HepG2 (cell line): ENCODE measurements around the gene SRCAP. TPM values are rescaled to one million over a fixed set of nuclear protein-coding genes. Genes with fewer than 3 reads are reported as not detected.

Source experiments
- CENPX ChIP-seq: sonication (generic); formaldehyde crosslinking; IDR thresholded peaks from 2 replicates; pipeline ENCODE4 v1.9.0; 2021; ENCODE audit warnings: mild to moderate bottlenecking, missing genetic modification reagents, moderate library complexity
- FLYWCH1 ChIP-seq: sonication (generic); formaldehyde crosslinking; IDR thresholded peaks from 2 replicates; pipeline ENCODE4 v1.8.1; 2023; ENCODE audit warnings: mild to moderate bottlenecking, missing genetic modification reagents
- HNRNPK ChIP-seq: fragments of 200-400 bp; formaldehyde crosslinking; IDR thresholded peaks from 2 replicates; pipeline ENCODE4 v1.6.1; 2018; ENCODE audit warnings: low read length, low read depth, moderate library complexity, mild to moderate bottlenecking; ENCODE audit not compliant: poor library complexity, severe bottlenecking
- IKZF4 ChIP-seq: sonication (generic); formaldehyde crosslinking; IDR thresholded peaks from 2 replicates; pipeline ENCODE4 v1.5.1; 2020; ENCODE audit warnings: borderline replicate concordance, mild to moderate bottlenecking, low read depth, missing genetic modification reagents; ENCODE audit errors: not compliant biosample characterization
- JUNB ChIP-seq: sonication (generic); formaldehyde crosslinking; IDR thresholded peaks from 2 replicates; pipeline ENCODE4 v1.8.0; 2022; ENCODE audit warnings: missing genetic modification reagents, mild to moderate bottlenecking, borderline replicate concordance
- MBD4 ChIP-seq: IDR thresholded peaks from 2 replicates; pipeline ENCODE4 v1.6.1; 2012; ENCODE audit warnings: low read length, inconsistent platforms, borderline replicate concordance
- RCOR2 ChIP-seq: IDR thresholded peaks from 2 replicates; pipeline ENCODE4 v1.6.1; 2016; ENCODE audit warnings: missing biosample characterization, missing genetic modification reagents
- TCF7 ChIP-seq: sonication (generic); IDR thresholded peaks from 2 replicates; pipeline ENCODE4 v1.6.1; 2016; ENCODE audit warnings: antibody characterized with exemption, low read depth
- TSC22D2 ChIP-seq: sonication (generic); formaldehyde crosslinking; IDR thresholded peaks from 2 replicates; pipeline ENCODE4 v1.5.1; 2020; ENCODE audit warnings: missing genetic modification reagents, mild to moderate bottlenecking, borderline replicate concordance
- ZNF124 ChIP-seq: sonication (generic); formaldehyde crosslinking; IDR thresholded peaks from 2 replicates; pipeline ENCODE4 v1.4.0; 2020; ENCODE audit warnings: missing genetic modification reagents
- ZNF136 ChIP-seq: sonication (generic); formaldehyde crosslinking; IDR thresholded peaks from 2 replicates; pipeline ENCODE4 v1.8.1; 2022; ENCODE audit warnings: low read depth, mild to moderate bottlenecking, moderate library complexity, missing genetic modification reagents
- ZNF549 ChIP-seq: sonication (generic); formaldehyde crosslinking; IDR thresholded peaks from 2 replicates; pipeline ENCODE4 v1.5.0; 2020; ENCODE audit warnings: missing genetic modification reagents
- ZNF552 ChIP-seq: sonication (generic); formaldehyde crosslinking; IDR thresholded peaks from 2 replicates; pipeline ENCODE4 v1.9.0; 2022; ENCODE audit warnings: missing genetic modification reagents, mild to moderate bottlenecking, borderline replicate concordance
- ZNF670 ChIP-seq: sonication (generic); formaldehyde crosslinking; IDR thresholded peaks from 2 replicates; pipeline ENCODE4 v1.8.0; 2022; ENCODE audit warnings: mild to moderate bottlenecking, missing genetic modification reagents, borderline replicate concordance
- ZNF672 ChIP-seq: sonication (generic); formaldehyde crosslinking; IDR thresholded peaks from 2 replicates; pipeline ENCODE4 v1.8.1; 2022; ENCODE audit warnings: missing genetic modification reagents
- polyA plus RNA-seq, 8 experiments: library from polyadenylated mRNA; depleted of rRNA in 3 of 8; stranded (reverse) in 7 of 8; unstranded in 1 of 8; fragments of >200 nt; fragmentation: Illumina TruSeq in 4 of 8; extraction: Trizol in 4 of 8; gene quantifications; 2 replicates each; pipeline versions ENCODE4 v1.2.1 to v1.2.3, GENCODE V29; 2011 to 2016; ENCODE audit warnings: low read depth in 4 of 8, missing spikeins in 1 of 8, mixed read lengths in 1 of 8; ENCODE audit not compliant: insufficient read depth in 1 of 8
- total RNA-seq, 5 experiments: library from RNA; depleted of rRNA; stranded (reverse); fragments of >200 nt; fragmentation: Illumina TruSeq; extraction: Trizol; gene quantifications; 2 replicates each; pipeline ENCODE4 v1.2.3, GENCODE V29; 2016; ENCODE audit warnings: low read depth in 1 of 5
- TF ChIP-seq, protein P1 (sequence below): sonication (generic); formaldehyde crosslinking; IDR thresholded peaks from 2 replicates; pipeline ENCODE4 v1.5.0; 2020; ENCODE audit warnings: mild to moderate bottlenecking, missing genetic modification reagents
- TF ChIP-seq, protein P2 (sequence below): sonication (generic); formaldehyde crosslinking; IDR thresholded peaks from 2 replicates; pipeline ENCODE4 v1.8.0; 2023; ENCODE audit warnings: mild to moderate bottlenecking, missing genetic modification reagents
- TF ChIP-seq, protein P3 (sequence below): IDR thresholded peaks from 2 replicates; pipeline ENCODE4 v1.6.1; 2016; ENCODE audit warnings: missing biosample characterization, missing genetic modification reagents, low read depth
- TF ChIP-seq, protein P4 (sequence below): sonication (generic); formaldehyde crosslinking; IDR thresholded peaks from 2 replicates; pipeline ENCODE4; 2020; ENCODE audit warnings: missing genetic modification reagents, mild to moderate bottlenecking, borderline replicate concordance
- TF ChIP-seq, protein P5 (sequence below): sonication (generic); formaldehyde crosslinking; IDR thresholded peaks from 2 replicates; pipeline ENCODE4 v1.8.0; 2022; ENCODE audit warnings: low read depth, missing genetic modification reagents

The SRCAP gene
- total and polyA plus RNA-seq, 2 of the 13 experiments (the other 11 are each of a cell fraction or from before 2014, with no cell fraction given): 4.9 to 9.0 TPM

DNA sequence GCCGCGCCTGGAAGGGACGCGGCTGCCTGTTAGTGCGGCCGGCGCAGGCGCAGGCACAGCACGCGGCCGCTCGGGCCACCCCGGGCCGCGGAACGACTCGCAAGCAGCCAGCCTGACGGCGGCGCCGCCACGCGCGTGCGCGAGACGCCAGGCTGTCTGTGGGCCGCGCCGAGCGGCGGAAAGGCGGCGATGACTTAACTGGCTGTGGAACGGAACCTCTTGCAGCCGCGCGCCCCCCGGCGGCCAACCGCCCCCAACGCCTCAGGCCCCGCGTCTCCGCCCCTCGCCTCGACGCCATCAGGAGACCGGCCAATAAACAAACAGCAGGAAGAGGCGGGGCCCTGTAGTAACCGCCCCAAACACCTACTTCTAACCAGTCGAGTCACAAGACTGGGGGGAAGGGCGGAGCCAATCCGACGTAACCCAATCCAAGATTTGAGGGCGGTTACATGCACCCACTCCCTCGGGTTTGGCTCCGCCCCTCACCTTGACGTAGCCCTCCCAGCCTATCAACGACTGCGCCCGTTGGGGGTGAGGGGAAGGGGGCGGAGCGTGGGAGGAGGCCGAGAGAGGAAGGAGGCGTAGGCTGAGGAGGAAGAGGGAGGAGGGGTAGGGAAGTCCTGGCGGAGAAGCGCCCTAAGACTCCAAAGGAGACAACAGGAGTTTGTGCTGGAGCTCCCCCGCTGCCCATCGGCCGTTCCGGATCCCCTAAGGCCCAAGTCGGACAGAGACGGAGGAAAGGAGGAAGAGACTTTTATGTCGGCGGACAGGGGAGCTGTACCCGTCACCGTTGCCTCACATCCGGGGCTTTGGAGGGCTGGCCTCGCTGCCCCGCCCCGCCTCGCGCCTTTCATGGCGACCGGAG lies 40.9 kb upstream of the SRCAP start, which contains the start of gene FBRS (continued):
- TF ChIP-seq ZNF124 (CRISPR knock-in tag) (no peak), TCF7 (no peak), ZNF136 (no peak), HNRNPK (peak; percentile 30), JUNB (no peak), FLYWCH1 (no peak), ZNF549 (CRISPR knock-in tag) (no peak), ZNF670 (CRISPR knock-in tag) (peak; percentile 26; the same call in 1 of the 2 replicates), TSC22D2 (CRISPR knock-in tag) (0 out of 2 replicates have a peak, but pooled peaks have one; percentile 24), ZNF552 (CRISPR knock-in tag) (no peak), IKZF4 (no peak), ZNF672 (CRISPR knock-in tag) (no peak), MBD4 (no peak), CENPX (CRISPR knock-in tag) (no peak), RCOR2 (CRISPR knock-in tag) (peak; percentile 57)
- TF ChIP-seq, protein P1, sequence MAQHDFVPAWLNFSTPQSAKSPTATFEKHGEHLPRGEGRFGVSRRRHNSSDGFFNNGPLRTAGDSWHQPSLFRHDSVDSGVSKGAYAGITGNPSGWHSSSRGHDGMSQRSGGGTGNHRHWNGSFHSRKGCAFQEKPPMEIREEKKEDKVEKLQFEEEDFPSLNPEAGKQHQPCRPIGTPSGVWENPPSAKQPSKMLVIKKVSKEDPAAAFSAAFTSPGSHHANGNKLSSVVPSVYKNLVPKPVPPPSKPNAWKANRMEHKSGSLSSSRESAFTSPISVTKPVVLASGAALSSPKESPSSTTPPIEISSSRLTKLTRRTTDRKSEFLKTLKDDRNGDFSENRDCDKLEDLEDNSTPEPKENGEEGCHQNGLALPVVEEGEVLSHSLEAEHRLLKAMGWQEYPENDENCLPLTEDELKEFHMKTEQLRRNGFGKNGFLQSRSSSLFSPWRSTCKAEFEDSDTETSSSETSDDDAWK: no peak
- TF ChIP-seq, protein P2, sequence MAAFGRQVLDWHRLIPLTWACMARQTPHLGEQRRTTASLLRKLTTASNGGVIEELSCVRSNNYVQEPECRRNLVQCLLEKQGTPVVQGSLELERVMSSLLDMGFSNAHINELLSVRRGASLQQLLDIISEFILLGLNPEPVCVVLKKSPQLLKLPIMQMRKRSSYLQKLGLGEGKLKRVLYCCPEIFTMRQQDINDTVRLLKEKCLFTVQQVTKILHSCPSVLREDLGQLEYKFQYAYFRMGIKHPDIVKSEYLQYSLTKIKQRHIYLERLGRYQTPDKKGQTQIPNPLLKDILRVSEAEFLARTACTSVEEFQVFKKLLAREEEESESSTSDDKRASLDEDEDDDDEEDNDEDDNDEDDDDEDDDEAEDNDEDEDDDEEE (CRISPR knock-in tag): peak; percentile 86
- TF ChIP-seq, protein P3, sequence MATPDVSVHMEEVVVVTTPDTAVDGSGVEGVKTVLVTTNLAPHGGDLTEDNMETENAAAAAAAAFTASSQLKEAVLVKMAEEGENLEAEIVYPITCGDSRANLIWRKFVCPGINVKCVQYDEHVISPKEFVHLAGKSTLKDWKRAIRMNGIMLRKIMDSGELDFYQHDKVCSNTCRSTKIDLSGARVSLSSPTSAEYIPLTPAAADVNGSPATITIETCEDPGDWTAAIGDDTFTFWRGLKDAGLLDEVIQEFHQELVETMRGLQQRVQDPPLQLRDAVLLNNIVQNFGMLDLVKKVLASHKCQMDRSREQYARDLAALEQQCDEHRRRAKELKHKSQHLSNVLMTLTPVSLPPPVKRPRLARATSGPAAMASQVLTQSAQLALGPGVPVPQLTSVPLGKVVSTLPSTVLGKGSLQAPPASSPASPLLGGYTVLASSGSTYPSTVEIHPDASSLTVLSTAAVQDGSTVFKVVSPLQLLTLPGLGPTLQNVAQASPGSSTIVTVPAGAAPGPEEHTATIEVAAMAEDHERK (CRISPR knock-in tag): peak; percentile 41; the same call in 1 of the 2 replicates
- TF ChIP-seq, protein P4, sequence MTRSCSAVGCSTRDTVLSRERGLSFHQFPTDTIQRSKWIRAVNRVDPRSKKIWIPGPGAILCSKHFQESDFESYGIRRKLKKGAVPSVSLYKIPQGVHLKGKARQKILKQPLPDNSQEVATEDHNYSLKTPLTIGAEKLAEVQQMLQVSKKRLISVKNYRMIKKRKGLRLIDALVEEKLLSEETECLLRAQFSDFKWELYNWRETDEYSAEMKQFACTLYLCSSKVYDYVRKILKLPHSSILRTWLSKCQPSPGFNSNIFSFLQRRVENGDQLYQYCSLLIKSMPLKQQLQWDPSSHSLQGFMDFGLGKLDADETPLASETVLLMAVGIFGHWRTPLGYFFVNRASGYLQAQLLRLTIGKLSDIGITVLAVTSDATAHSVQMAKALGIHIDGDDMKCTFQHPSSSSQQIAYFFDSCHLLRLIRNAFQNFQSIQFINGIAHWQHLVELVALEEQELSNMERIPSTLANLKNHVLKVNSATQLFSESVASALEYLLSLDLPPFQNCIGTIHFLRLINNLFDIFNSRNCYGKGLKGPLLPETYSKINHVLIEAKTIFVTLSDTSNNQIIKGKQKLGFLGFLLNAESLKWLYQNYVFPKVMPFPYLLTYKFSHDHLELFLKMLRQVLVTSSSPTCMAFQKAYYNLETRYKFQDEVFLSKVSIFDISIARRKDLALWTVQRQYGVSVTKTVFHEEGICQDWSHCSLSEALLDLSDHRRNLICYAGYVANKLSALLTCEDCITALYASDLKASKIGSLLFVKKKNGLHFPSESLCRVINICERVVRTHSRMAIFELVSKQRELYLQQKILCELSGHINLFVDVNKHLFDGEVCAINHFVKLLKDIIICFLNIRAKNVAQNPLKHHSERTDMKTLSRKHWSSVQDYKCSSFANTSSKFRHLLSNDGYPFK (CRISPR knock-in tag): peak; percentile 97
- TF ChIP-seq, protein P5, sequence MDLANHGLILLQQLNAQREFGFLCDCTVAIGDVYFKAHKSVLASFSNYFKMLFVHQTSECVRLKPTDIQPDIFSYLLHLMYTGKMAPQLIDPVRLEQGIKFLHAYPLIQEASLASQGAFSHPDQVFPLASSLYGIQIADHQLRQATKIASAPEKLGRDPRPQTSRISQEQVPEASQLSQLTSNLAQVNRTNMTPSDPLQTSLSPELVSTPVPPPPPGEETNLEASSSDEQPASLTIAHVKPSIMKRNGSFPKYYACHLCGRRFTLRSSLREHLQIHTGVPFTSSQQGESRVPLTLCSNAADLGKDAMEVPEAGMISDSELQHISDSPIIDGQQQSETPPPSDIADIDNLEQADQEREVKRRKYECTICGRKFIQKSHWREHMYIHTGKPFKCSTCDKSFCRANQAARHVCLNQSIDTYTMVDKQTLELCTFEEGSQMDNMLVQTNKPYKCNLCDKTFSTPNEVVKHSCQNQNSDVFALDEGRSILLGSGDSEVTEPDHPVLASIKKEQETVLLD: peak; percentile 87; the same call in 1 of the 2 replicates
